ENCODE results near the gene SORT1.

The SORT1 gene

GRCh38 chr1:109269981-109270622, 127.6 kb downstream of the SORT1 start:
- H3K36me3 Mint-ChIP-seq: no peaks in the 10 kb centered on the region
- peaks cover 9% of the 10 kb centered on the region for H3K27me3 Mint-ChIP-seq
- H3K9me3 Mint-ChIP-seq: no peaks in the 10 kb centered on the region
- DNase-seq (ENCODE audit: low spot score in 2 of 2): no peak
- no peak overlapping the region for H3K4me3 Mint-ChIP-seq
- no peak for ATAC-seq (ENCODE audit: low read depth)
- no peak overlapping the region for H3K27ac Mint-ChIP-seq
- H3K4me1 Mint-ChIP-seq: no peaks in the 10 kb centered on the region

- ATAC-seq (ENCODE audit: low read depth) (no peak), DNase-seq (ENCODE audit: low spot score in 2 of 2) (no peak)
- peaks cover 9% of the 10 kb centered on the region for H3K27me3 Mint-ChIP-seq
- no peaks in the 10 kb centered on the region for H3K36me3 Mint-ChIP-seq
- no peaks in the 10 kb centered on the region for H3K4me1 Mint-ChIP-seq
- no peaks in the 10 kb centered on the region for H3K9me3 Mint-ChIP-seq
- no peak overlapping the region for H3K27ac Mint-ChIP-seq
- H3K4me3 Mint-ChIP-seq: no peak overlapping the region
These were observed 128.3 kb downstream of the SORT1 start for GRCh38 chr1:109269212-109269980.

GRCh38 chr1:109268431-109269211, 129.1 kb downstream of the SORT1 start:
- Mint-ChIP-seq H3K36me3 (no peaks in the 10 kb centered on the region), H3K27ac (no peak overlapping the region), H3K4me3 (no peak overlapping the region), H3K27me3 (peaks cover 8% of the 10 kb centered on the region), H3K9me3 (no peaks in the 10 kb centered on the region), H3K4me1 (peaks cover 2% of the 10 kb centered on the region)
- DNase-seq (ENCODE audit: low spot score in 2 of 2) (no peak), ATAC-seq (ENCODE audit: low read depth) (no peak)

GRCh38 chr1:109267743-109268300, 129.9 kb downstream of the SORT1 start:
- ATAC-seq (ENCODE audit: low read depth) (no peak), DNase-seq (ENCODE audit: low spot score in 2 of 2) (no peak)
- Mint-ChIP-seq H3K27me3 (peaks cover 10% of the 10 kb centered on the region), H3K36me3 (no peaks in the 10 kb centered on the region), H3K4me1 (peaks cover 4% of the 10 kb centered on the region), H3K27ac (peak overlapping the region; percentile 71), H3K9me3 (no peaks in the 10 kb centered on the region), H3K4me3 (no peak overlapping the region)

DNA sequence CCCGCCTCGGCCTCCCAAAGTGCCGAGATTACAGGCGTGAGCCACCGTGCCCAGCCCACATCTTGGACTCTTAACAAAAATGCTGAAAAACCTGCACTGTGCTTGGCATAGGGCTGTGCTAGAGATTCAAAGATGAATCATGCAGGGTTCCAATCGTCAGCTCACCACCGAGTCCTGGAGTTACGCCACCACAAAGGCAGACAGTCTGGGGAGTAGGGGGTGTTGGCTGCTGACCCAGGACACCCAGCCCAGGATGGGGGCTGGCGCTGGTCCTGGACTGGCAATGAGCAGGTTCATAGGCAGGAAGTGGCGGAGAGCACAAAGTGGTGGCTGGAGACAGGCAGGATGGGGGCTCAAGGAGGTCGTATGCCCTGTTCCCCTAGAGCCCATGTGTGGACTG, 130.8 kb downstream of the SORT1 start:
- ATAC-seq (ENCODE audit: low read depth) (no peak), DNase-seq (ENCODE audit: low spot score in 2 of 2) (no peak)

GRCh38 chr1:109265741-109266330, 131.9 kb downstream of the SORT1 start:
- no peaks in the 10 kb centered on the region for H3K36me3 Mint-ChIP-seq
- no peak overlapping the region for H3K4me3 Mint-ChIP-seq
- no peak for ATAC-seq (ENCODE audit: low read depth)
- no peak for DNase-seq (ENCODE audit: low spot score in 2 of 2)
- peaks cover 4% of the 10 kb centered on the region for H3K4me1 Mint-ChIP-seq
- H3K27me3 Mint-ChIP-seq: peaks cover 7% of the 10 kb centered on the region
- no peaks in the 10 kb centered on the region for H3K9me3 Mint-ChIP-seq
- no peak overlapping the region for H3K27ac Mint-ChIP-seq

More for the DNA sequence above, 130.8 kb downstream of the SORT1 start:
- Mint-ChIP-seq H3K4me3 (no peak overlapping the region), H3K27me3 (peaks cover 9% of the 10 kb centered on the region), H3K9me3 (no peaks in the 10 kb centered on the region), H3K4me1 (peaks cover 4% of the 10 kb centered on the region), H3K27ac (no peak overlapping the region), H3K36me3 (no peaks in the 10 kb centered on the region)

GRCh38 chr1:109265016-109265415, 132.7 kb downstream of the SORT1 start:
- ATAC-seq (ENCODE audit: low read depth) (no peak), DNase-seq (ENCODE audit: low spot score in 2 of 2) (no peak)
- Mint-ChIP-seq H3K4me1 (peaks cover 4% of the 10 kb centered on the region), H3K36me3 (no peaks in the 10 kb centered on the region), H3K27ac (no peak overlapping the region), H3K27me3 (peaks cover 5% of the 10 kb centered on the region), H3K4me3 (no peak overlapping the region), H3K9me3 (no peaks in the 10 kb centered on the region)

GRCh38 chr1:109264379-109264755, 133.4 kb downstream of the SORT1 start:
- no peak for ATAC-seq (ENCODE audit: low read depth)
- Mint-ChIP-seq H3K9me3 (no peaks in the 10 kb centered on the region), H3K27ac (no peak overlapping the region), H3K4me3 (no peak overlapping the region), H3K4me1 (peaks cover 4% of the 10 kb centered on the region), H3K27me3 (peaks cover 5% of the 10 kb centered on the region), H3K36me3 (no peaks in the 10 kb centered on the region)
- no peak for DNase-seq (ENCODE audit: low spot score in 2 of 2)

DNA sequence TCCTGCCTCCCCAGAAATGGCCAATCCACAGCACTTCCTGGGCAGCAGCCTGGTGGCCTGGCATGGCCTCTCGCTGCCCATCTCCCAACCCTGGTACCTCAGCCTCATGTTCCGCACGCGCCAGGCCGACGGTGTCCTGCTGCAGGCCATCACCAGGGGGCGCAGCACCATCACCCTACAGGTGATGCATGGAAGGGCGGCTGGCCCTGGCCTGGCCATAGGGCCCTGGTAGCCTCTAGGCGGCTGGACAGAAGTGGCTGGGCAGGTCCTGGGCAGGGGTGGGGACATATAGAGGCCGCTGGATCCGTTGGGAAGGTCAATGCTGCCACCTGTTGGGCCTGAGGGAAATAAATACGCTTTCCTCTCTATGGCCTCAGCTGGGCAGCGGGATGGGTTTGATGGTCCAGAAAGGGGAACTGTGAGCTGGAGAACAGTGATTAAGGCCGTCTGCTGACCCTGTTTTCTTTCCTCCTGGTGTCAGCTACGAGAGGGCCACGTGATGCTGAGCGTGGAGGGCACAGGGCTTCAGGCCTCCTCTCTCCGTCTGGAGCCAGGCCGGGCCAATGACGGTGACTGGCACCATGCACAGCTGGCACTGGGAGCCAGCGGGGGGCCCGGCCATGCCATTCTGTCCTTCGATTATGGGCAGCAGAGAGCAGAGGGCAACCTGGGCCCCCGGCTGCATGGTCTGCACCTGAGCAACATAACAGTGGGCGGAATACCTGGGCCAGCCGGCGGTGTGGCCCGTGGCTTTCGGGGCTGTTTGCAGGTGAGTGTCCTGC, 133.9 kb downstream of the SORT1 start:
- Mint-ChIP-seq H3K9me3 (no peaks in the 10 kb centered on the region), H3K27ac (no peak overlapping the region), H3K4me1 (peaks cover 4% of the 10 kb centered on the region), H3K27me3 (peaks cover 5% of the 10 kb centered on the region), H3K4me3 (no peak overlapping the region), H3K36me3 (no peaks in the 10 kb centered on the region)
- DNase-seq (ENCODE audit: low spot score in 2 of 2): peak; percentile 66 to 77
- ATAC-seq (ENCODE audit: low read depth): peak; percentile 94

DNA sequence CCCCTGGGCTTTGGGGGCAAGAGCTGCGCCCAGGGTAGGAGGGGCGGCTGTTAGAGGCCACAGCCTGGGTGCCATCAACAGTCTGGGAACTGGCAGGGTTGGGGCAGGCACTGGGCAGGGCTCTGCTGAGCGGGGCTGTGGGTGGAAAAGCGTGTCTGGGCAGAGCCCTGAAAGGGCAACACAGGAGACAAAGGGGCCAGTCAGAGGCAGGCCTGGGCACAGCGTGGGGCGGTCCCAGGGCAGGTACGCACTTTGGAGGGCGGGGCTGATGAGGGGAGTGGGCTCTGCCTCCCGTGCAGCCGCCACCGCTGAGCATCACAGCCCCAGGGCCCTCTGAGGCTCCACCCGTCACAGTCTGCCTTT, 134.5 kb downstream of the SORT1 start:
- Mint-ChIP-seq H3K9me3 (no peaks in the 10 kb centered on the region), H3K27ac (no peak overlapping the region), H3K4me1 (peaks cover 4% of the 10 kb centered on the region), H3K36me3 (no peaks in the 10 kb centered on the region), H3K27me3 (peaks cover 5% of the 10 kb centered on the region), H3K4me3 (no peak overlapping the region)
- no peak for DNase-seq (ENCODE audit: low spot score in 2 of 2)
- peak; percentile 10 for ATAC-seq (ENCODE audit: low read depth)

DNA sequence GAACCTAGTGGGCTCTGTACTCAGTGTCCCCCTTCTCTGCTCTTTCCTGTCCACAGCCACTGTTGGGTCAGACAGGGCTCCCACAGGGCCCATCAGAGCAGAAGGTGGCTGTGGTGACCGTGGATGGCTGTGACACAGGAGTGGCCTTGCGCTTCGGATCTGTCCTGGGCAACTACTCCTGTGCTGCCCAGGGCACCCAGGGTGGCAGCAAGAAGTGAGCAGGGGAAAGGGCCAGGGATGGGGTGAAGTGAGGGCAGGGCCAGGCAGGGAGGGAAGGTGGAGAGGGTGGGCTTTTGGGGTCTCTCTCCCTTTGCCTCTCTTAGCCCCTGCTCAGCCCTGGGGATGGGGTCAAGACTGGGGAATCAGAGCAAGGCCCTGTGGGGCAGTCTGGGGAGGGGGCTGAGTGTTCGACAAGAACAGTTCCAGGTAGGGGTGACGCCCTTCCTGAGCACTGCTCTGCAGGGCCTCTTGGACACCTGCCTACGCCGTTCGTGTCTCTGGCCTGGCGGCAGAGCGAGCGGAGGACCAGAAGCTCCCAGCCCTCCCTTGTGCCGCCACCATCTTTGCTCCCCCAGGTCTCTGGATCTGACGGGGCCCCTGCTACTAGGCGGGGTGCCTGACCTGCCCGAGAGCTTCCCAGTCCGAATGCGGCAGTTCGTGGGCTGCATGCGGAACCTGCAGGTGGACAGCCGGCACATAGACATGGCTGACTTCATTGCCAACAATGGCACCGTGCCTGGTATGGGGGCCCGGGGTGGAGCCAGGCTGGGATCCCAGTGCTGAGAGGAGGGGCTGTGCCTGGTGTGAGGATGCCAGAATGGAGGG, 135.3 kb downstream of the SORT1 start:
- DNase-seq (ENCODE audit: low spot score in 2 of 2) (no peak), ATAC-seq (ENCODE audit: low read depth) (no peak)
- H3K27ac Mint-ChIP-seq: no peak overlapping the region
- H3K4me3 Mint-ChIP-seq: no peak overlapping the region
- no peaks in the 10 kb centered on the region for H3K9me3 Mint-ChIP-seq
- H3K4me1 Mint-ChIP-seq: peaks cover 4% of the 10 kb centered on the region
- H3K27me3 Mint-ChIP-seq: peaks cover 3% of the 10 kb centered on the region
- H3K36me3 Mint-ChIP-seq: no peaks in the 10 kb centered on the region

- H3K36me3 Mint-ChIP-seq: no peaks in the 10 kb centered on the region
- peaks cover 3% of the 10 kb centered on the region for H3K27me3 Mint-ChIP-seq
- H3K27ac Mint-ChIP-seq: no peak overlapping the region
- no peak overlapping the region for H3K4me3 Mint-ChIP-seq
- peaks cover 4% of the 10 kb centered on the region for H3K4me1 Mint-ChIP-seq
- DNase-seq (ENCODE audit: low spot score in 2 of 2) (no peak), ATAC-seq (ENCODE audit: low read depth) (no peak)
- no peaks in the 10 kb centered on the region for H3K9me3 Mint-ChIP-seq
These were observed 136.1 kb downstream of the SORT1 start for GRCh38 chr1:109261578-109261977.

GRCh38 chr1:109261006-109261405, 136.7 kb downstream of the SORT1 start:
- no peak for ATAC-seq (ENCODE audit: low read depth)
- Mint-ChIP-seq H3K4me3 (no peak overlapping the region), H3K27ac (no peak overlapping the region), H3K36me3 (no peaks in the 10 kb centered on the region), H3K9me3 (no peaks in the 10 kb centered on the region), H3K27me3 (peaks cover 6% of the 10 kb centered on the region), H3K4me1 (peaks cover 4% of the 10 kb centered on the region)
- no peak for DNase-seq (ENCODE audit: low spot score in 2 of 2)
